Right forelimb (tissue), 1 donor: ENCODE data around the gene CFAP157.
A peak's percentile ranks its signal among the peaks of the same experiment; 100 is the strongest.

ENCODE experiments used
- DNase-seq: peaks from one replicate; pipeline ENCODE4 v3.0.0-alpha.2; 2018

Gene CFAP157

DNA sequence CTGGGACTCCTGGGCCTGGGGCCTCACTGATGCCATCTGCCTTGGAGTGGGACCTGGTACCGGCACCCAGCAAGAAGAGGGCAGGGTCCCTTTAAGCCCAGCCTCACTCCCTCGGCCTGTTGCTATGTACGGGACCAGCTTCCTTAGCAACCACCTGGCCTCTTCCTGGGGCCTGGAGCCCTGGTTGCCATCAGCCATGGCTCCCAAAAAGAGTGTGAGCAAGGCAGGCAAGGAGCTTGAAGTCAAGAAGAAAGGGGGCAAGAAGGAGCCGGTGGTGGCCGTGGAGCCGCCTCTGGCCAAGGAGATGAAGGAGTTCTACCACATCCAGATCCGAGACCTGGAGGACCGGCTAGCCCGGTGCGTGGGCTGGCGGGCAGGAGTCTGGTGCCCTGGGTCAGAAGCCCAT lies at the start of gene CFAP157:
TSS of gene CFAP157 (plus strand) at position 153 of the 406 bp plus-strand sequence. CDS start at position 197, 44 bp downstream.
- DNase-seq: no peak

DNA sequence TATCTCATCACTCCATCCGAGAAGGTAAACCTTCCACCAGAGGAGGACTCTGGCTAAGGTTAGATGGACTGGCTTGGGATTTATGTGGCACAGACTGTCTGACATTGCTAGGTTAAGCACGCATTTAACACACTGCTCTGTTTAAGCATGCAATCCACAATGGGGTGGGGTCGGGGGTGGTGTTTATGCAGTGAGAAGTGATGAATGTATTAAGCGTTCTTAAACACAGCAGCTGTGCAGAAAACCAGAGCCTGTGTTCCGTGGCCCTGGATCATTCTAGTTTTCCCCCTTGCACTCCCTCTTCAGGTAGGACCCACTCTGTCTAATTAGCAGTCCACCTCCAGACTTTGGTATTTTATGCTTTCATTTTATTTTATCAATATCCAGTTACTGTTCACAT lies 48.4 kb upstream of the CFAP157 start:
- DNase-seq: no peak

DNA sequence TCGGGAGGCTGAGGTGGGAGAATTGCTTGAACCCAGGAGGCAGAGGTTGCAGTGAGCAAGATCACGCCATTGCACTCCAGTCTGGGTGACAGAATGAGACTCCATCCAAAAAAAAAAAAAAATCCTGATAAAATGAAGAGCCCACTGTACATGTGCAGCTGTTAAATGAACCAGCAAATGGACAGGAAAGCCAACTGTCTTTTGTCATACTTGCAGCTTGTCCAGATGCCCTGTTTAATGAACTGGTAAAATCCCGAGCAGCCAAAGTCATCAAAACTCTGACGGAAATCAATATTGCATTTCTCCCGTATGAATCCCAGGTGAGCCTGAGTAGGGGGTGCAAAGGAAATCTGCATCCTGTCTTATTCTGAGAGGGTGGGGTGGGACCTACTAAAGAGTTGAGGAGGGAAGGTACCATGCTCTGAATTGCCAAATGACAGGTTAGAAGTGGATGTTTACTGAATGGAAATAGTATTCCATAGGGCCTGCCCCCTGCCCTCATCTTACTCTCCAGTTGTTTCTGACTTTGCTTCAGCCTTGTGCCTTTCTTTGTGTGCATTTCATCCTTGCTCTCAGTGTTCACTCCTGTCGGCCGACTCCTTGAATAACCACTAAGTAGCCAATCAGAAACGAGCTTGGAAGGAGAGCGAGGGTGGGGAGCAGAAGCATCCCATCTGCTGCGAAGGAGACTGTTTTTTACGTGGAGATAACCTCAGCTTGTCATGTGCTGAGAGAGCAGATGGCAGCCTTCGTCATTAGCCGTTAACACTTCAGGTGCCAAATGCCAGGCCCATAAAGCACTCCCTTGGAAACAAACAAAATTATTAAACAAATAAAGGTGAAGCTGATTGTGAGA lies 45.7 kb upstream of the CFAP157 start:
- no peak for DNase-seq

DNA sequence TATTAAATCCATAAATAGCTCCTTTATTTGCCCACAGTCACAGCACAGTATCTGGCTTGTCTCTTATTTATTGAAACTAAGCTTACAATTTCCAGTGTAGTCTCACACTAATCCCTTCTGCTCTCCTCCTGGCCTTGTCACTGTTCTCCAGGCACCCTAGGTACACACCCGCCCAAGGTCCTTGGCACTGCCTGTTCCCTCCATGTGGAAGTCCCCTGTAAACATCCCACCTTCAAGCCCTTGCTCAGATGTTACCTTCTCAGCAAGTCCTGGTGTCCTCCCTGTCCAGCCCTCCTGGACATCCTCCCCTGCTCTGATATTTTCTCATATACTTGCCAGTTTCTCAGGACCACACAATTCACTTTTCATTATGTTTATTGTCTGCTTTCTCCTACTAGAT lies 44.2 kb upstream of the CFAP157 start:
- peak; percentile 23 for DNase-seq

DNA sequence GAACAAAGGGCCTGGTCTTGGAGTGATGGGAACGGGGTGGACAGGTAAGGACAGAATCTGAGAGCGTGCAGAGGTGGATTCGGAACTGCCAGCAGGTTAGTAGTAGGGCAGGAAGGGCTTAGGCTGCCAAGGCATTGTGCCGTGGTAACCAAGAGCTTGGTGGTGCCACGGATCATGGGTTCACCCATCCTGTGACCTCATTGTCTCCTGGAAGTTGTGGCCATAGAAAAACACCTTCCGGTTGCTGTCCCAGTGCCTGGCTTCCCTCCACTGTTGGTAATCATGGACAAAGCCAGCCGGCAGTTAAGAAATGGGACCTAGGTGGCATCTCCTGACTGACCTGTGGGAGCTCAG lies 42.5 kb upstream of the CFAP157 start:
- peak; percentile 10 for DNase-seq

DNA sequence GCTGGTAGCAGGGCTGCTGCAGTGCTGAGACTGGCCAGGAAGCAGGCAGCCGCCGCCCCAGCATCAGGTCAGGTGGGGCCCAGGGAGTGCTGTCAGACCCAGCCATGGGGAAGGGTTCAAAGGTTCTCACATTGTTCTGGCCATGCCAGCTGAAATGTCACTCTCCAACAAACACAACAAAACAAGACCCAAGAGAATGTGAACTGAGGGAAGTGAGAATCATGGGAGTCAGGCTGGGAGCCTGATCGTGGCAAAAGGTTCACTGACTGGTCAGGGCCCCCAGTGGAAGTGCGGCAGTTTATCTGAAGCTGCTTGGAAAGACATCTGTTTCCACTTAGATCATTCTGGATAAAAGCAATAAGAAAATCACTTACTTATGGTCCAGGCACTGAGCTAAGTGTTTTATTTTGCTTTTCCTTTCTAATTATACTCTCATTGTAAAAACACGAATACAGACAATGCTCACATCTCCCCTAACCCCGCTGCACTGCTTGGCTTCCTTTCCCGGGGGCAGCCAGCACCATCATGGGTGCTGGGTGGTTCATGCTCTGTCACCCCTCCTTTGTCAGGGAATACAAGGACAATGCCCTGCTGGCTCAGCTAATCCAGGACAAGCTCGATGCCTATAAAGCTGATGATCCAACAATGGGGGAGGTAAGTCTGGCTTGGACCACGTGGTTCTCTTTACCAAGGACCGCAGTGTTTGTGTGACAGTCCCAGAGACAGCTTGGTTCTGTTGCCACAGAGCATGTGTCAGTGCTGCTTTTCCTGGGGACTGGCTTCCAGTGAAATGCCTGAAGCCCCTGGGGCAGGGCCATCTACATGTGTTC lies 41.9 kb upstream of the CFAP157 start:
- peak; percentile 35 for DNase-seq

DNA sequence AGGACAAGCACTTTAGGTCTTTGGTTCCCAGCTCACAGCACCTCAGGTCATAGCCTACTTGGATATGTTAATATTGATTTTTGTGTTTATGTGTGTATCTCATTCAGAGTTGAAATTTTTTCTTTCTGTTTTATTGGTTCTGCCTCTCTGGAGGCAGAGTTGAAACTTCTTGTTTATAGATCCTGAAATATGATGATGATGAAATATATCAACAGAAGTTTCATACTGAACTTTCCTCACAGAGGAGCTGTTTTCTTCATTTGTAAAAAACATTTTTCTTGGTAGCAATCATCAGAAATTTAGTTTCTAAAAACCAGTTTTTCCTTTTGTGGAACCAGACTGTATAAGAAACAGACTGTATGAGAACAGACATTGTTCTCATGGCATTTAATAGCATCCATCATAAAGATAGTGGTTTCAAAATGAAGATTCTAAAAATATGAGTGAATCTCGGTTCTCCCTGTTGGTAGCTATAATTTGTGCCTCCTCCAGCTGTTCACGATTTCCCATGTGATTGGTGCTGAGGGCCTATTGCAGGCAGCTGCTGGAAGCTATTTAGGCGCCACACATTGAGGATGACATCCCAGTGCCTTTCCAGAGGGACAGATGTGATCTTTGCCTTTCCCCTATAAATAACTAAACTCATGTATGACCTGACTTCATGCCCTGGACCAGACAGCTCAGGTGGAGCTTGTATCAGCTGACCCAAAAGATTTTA lies 39.5 kb upstream of the CFAP157 start:
- no peak for DNase-seq

DNA sequence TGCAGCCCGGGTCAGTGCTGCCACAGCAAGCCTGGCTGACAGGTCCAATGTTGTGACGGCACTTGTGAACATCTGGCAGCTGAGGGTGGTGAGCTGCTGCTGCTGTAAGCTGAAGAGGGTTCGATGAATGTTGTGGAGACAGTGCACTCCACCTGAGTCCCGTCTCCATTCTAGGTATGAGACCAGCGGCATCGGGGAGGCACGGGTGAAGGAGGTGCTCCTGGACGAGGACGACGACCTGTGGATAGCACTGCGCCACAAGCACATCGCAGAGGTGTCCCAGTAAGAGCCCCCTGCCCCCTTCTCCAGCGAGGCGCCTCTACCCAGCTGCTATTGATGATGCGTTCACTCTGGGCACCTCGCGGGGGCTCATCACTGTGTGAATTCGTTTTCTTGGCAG lies 38.9 kb upstream of the CFAP157 start:
- no peak for DNase-seq

DNA sequence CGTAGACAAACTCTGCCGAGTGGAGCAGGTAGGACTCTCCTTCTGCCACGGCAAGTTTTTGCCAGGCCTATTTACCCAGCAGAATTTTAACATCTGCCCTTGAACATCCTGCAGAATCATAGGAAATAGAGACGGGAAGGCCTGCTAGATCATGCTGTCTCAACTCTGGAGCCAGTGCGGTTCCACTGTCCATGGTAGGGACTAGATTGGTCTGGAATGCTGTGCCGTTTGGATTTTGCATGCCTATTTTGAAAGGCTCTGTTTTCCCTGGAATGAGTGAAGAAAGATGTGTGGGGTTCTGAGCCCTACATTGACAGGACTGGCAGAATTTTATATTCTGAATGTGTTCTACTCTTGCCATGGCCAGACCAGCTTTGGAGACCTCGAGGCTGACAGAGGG lies 33.6 kb upstream of the CFAP157 start:
- no peak for DNase-seq

DNA sequence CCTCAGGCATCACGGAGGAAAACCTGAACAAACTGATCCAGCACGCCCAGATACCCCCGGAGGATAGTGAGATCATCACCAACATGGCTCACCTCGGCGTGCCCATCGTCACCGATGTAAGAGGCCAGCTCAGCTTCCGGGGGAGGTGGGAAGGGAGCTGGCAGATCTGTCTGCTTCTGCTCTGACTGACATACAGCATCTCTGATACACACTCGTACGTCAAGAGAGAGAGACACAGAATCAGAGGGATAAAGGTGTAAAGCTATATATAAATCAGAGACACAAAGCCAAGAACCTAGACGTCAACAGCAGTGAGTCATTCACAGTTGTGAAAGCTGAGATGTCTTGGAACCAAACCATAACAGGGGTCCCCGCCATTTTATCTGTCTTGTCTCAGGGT lies 30.1 kb upstream of the CFAP157 start:
- no peak for DNase-seq

DNA sequence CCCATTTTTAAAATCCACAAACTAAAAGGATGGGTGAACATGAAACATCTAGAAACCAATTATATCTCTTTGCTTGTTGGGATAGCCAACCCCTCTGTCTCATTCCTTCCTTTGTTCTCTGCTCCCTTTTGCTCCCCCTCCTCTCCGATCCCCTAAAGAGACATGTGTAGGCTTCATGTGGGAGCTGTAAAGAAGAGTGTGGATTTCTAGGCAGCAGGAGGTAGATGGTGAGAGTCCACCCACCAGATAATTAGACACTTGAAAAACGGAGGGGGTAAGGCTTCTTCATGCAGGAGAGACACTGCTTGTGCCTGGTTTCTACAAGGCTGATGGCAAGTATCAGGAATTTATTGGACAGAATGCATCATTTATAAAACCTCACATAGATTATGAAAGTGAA lies 27.3 kb upstream of the CFAP157 start:
- no peak for DNase-seq

DNA sequence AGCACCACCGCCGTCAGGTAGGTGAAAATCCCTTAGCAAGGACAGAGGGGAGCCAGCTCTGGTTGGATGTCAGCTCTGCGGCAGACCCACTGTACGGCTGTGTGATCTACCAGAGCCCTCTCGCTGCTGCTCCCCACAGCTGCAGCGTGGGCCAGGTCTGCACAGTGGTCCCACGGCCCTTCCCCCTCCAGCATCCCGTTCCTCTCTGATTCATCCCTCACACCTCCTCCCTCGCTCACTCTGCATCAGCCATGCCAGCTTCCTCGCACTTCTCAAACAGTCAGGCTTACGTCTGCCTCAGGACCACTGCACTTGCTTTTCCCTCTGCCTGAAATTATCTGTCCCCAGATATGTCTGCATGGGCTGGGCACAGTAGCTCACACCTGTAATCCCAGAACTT lies 26.6 kb upstream of the CFAP157 start:
- no peak for DNase-seq

DNA sequence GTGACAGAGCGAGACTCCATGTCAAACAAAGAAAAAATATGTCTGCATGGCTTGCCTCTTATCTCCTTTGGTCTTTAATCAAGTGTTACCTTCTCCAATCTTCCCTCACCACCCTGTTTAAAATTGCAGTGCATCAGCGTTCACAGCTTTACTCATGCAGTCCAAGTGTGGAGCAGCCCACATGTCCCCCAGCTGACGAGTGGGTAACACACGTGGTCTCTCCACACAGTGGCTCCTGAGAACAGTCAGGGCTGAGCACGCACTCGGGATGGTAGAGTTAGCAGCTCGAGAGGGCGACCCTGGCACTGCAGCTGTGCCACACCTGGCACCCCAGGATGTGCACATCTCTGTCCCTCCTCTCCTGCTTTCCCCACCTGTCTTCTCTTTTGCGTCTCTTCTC lies 25.9 kb upstream of the CFAP157 start:
- no peak for DNase-seq

DNA sequence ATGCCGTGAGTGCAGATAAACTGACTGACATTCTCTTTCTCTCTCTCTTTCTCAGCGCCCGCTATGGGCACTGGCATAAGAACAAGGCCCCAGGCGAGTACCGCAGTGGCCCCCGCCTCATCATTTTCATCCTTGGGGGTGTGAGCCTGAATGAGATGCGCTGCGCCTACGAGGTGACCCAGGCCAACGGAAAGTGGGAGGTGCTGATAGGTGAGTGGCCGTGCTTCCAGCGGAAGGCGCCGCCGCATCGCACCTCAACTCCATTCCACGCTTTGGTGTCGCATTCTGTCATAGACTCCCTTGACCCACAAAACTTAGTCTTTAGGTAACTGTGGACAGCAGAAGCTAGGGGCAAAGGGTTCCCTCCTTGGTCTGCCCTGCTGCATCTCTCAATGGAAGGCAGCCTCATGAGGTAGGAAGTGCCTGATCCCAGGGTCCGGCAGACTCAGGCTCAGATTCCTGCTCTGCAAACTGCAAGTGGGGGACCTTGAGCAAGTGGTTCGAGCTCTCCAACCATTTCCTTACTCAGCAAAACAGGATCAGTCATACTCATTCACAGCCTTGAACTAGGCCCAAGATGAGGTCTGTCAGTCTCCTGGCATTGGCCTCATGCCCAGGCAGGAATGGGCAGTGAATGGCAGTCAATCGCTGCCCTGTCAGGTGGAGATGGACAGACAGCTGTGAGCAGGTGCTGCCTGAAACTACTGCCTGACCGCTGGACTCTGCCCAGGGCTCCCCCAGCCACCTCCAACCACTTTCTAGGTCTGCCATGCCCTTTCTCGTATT lies 24.2 kb upstream of the CFAP157 start:
- no peak for DNase-seq

DNA sequence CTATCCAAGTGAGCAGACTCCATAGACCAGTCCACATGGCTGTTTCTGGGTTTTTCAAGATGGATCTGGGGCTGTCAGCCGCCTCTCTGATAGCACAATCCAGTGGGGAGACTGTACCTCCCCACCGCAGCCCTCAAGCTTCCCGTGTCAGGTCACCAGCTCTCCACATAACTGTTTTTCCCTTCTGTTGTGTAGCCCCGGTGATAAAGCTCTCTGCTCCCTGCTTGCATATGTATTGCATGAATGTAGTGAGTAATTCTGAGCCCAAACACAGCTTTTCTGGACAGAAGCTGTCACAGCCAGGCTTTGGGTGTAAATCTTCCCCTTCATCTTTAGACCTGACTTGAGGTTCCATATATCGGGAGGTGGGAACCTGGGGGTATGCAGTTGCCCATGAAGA lies 23.1 kb upstream of the CFAP157 start:
- no peak for DNase-seq

DNA sequence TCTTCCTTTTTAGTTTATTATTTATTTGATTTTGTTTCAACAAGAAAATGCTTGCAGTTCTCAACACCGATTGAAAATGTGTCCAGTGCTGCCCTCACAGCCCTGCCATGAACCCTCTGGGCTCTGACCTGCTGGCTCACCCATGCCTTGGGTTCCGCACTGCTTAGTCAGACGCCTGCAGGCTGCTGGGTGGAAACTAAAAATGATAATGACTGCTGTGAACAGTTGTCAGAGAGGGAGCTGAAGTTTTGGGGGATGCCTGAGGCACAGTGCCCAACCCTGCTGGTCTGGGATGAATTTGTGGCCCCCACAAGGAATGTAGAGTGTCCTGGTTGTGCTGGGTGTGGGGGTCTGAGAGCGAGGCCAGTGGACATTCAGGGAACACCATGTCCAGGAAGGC lies 22.2 kb upstream of the CFAP157 start:
- DNase-seq: no peak

DNA sequence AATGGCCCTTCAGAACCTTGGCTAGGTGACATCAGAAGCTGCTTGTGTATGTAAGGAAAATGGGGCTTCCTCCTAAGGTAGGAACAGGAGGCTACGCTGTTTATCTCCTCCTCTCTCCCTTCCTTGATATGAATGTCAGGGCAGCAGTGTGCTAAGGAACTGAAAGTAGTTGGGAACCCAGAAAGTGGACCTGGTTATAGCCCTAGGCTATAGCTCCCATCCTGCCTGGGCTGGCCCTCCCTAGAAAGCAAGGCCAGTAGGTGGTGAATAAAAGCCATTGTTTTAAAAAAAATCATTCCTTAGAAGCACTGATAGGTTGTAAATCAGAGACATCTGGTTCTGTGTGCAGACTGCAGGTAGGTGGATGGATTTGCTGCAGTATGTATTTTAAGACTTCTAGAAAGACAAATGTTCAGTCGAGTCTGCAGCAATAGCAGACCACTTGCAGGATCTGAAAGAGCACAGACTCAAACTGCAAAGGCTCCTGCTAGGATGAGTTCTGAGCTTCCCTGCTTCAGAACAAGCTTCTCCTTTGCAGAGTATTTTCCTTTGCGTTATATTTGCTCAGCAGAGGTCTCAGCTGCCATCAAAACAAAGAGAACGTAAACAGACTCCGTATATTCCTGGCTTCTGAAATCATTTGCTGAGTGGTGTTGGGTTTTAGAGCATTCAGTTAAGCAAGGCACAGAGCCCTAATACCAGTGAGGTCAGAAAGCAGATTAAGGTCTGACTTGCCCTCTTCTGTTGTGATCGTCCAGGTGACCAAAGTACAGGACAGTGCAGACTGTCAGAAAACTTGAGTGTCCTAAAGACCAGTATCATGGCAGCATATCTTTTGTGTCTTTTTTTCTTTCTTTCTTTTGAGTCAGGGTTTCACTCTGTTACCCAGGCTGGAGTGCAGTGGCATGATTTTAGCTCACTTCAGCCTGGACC lies 20.1 kb upstream of the CFAP157 start:
- no peak for DNase-seq

DNA sequence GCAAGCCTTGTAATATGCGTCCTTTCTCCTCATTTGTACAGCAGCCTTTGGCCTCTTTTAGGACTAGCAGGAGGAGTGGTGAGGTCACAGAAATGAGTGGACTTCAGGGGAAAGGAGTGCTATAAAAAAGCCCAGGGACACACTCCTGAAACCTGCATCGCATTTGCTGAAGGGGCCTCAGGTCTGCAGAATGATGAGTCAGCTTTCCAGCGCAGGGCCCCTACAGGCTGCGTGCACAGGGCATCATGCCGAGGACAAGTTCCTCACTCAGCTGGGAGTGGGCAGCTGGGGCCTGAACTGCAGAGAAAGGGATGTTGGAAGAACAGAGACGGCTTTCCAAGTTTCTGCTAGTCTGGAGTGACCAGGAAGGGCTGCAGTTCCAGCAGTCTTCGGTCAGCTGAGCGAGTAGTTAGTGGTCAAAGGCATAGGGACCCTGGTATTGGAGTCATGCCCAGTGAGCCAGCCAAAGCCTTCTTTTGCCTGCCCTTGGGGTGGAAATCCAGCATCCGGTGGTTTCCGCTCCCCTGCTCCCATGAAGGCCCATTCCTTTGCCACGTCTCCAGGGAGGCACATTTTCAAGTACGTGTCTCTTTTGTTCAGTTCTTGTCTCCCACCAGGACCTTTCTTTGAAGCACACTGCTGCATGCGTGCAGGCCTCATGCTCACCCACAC lies 17.3 kb upstream of the CFAP157 start:
- no peak for DNase-seq

DNA sequence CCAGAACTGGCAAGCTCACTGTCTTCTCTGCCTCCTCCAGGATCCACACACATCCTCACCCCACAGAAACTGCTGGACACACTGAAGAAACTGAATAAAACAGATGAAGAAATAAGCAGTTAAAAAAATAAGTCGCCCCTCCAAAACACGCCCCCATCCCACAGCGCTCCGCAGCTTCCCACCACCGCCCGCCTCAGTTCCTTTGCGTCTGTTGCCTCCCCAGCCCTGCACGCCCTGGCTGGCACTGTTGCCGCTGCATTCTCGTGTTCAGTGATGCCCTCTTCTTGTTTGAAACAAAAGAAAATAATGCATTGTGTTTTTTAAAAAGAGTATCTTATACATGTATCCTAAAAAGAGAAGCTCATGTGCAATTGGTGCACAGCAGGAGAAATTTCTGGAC lies 16.1 kb upstream of the CFAP157 start:
- DNase-seq: no peak

DNA sequence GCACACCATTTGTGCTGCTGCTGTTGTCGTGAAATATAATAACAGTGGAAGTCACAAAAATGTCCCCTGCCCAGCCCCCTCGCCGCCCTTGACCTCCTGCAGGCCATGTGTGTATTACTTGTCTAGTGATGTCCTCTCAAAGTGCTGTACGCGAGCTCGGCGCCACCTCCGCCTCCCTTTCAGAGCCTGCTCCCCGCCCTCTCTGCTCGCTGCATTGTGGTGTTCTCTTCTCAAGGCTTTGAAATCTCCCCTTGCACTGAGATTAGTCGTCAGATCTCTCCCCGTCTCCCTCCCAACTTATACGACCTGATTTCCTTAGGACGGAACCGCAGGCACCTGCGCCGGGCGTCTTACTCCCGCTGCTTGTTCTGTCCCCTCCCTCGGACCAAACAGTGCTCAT lies 14.7 kb upstream of the CFAP157 start:
- no peak for DNase-seq

DNA sequence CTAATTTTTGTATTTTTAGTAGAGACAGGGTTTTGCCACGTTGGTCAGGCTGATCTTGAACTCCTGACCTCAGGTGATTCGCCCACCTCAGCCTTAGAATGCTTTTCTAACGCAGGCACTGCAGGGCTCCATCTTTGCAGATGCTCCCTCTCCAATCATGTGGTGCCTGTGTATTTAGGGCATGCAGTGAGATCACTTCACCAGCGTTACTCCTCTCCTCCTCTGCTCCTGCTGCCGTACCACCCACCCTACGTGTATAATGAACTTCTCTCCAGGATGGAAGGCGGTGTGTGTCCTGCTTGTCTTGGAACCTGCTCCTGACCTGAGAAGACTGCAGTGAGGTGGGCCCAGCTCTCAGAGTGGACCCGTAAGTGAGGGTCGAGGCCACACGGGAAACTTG lies 13.6 kb upstream of the CFAP157 start:
- DNase-seq: no peak
